ENCODE data around the gene RGS7. TPM values are rescaled to one million over a fixed set of nuclear protein-coding genes. Genes with fewer than 3 reads are reported as not detected.

Gene RGS7
- total RNA-seq, 1 donor from 2014 or later, result 1.9 TPM

GRCh38 chr1:240866724-240867123 lies 490.3 kb downstream of the RGS7 start:
- Mint-ChIP-seq H3K36me3 (no peaks in the 10 kb centered on the region), H3K4me1 (no peaks in the 10 kb centered on the region), H3K27ac (no peak overlapping the region), H3K9me3 (no peaks in the 10 kb centered on the region), H3K27me3 (ENCODE audit: low read depth) (no peaks in the 10 kb centered on the region), H3K4me3 (no peak overlapping the region)
- DNase-seq (ENCODE audit: low spot score in 2 of 2, unreplicated experiment in 2 of 2), result no peak
- no peak for TF ChIP-seq CTCF (IDR thresholded peaks at IDR 0.05; ENCODE audit: unreplicated experiment)

GRCh38 chr1:240860023-240860422 lies 497.0 kb downstream of the RGS7 start:
- no peaks in the 10 kb centered on the region for H3K36me3 Mint-ChIP-seq
- TF ChIP-seq CTCF (IDR thresholded peaks at IDR 0.05; ENCODE audit: unreplicated experiment), result no peak
- H3K9me3 Mint-ChIP-seq, result peaks cover 3% of the 10 kb centered on the region
- DNase-seq (ENCODE audit: low spot score in 2 of 2, unreplicated experiment in 2 of 2), result no peak
- H3K4me1 Mint-ChIP-seq, result no peaks in the 10 kb centered on the region
- peaks cover 2% of the 10 kb centered on the region for H3K27me3 Mint-ChIP-seq (ENCODE audit: low read depth)
- no peak overlapping the region for H3K27ac Mint-ChIP-seq
- H3K4me3 Mint-ChIP-seq, result no peak overlapping the region

- Mint-ChIP-seq H3K4me1 (no peaks in the 10 kb centered on the region), H3K27ac (no peak overlapping the region), H3K36me3 (no peaks in the 10 kb centered on the region), H3K4me3 (no peak overlapping the region), H3K9me3 (peaks cover 18% of the 10 kb centered on the region), H3K27me3 (ENCODE audit: low read depth) (peaks cover 2% of the 10 kb centered on the region)
- TF ChIP-seq CTCF (IDR thresholded peaks at IDR 0.05; ENCODE audit: unreplicated experiment), result no peak
- no peak for DNase-seq (ENCODE audit: low spot score in 2 of 2, unreplicated experiment in 2 of 2)
Observed at GRCh38 chr1:240854367-240854766, 502.6 kb downstream of the RGS7 start.

- H3K36me3 Mint-ChIP-seq, result no peaks in the 10 kb centered on the region
- no peak for TF ChIP-seq CTCF (IDR thresholded peaks at IDR 0.05; ENCODE audit: unreplicated experiment)
- H3K4me1 Mint-ChIP-seq, result no peaks in the 10 kb centered on the region
- peaks cover 18% of the 10 kb centered on the region for H3K9me3 Mint-ChIP-seq
- H3K27me3 Mint-ChIP-seq (ENCODE audit: low read depth), result peaks cover 13% of the 10 kb centered on the region
- no peak overlapping the region for H3K27ac Mint-ChIP-seq
- H3K4me3 Mint-ChIP-seq, result no peak overlapping the region
- DNase-seq (ENCODE audit: low spot score in 2 of 2, unreplicated experiment in 2 of 2), result no peak
Observed at GRCh38 chr1:240847325-240847724, 509.7 kb downstream of the RGS7 start.

- H3K4me3 Mint-ChIP-seq, result no peak overlapping the region
- H3K4me1 Mint-ChIP-seq, result no peaks in the 10 kb centered on the region
- H3K27me3 Mint-ChIP-seq (ENCODE audit: low read depth), result peaks cover 21% of the 10 kb centered on the region
- DNase-seq (ENCODE audit: low spot score in 2 of 2, unreplicated experiment in 2 of 2), result no peak
- no peaks in the 10 kb centered on the region for H3K36me3 Mint-ChIP-seq
- no peaks in the 10 kb centered on the region for H3K9me3 Mint-ChIP-seq
- H3K27ac Mint-ChIP-seq, result no peak overlapping the region
- TF ChIP-seq CTCF (IDR thresholded peaks at IDR 0.05; ENCODE audit: unreplicated experiment), result no peak
Observed at GRCh38 chr1:240844486-240844885, 512.5 kb downstream of the RGS7 start.

GRCh38 chr1:240843798-240844197 lies 513.2 kb downstream of the RGS7 start:
- no peaks in the 10 kb centered on the region for H3K36me3 Mint-ChIP-seq
- H3K4me1 Mint-ChIP-seq, result no peaks in the 10 kb centered on the region
- no peak for TF ChIP-seq CTCF (IDR thresholded peaks at IDR 0.05; ENCODE audit: unreplicated experiment)
- H3K4me3 Mint-ChIP-seq, result no peak overlapping the region
- no peak for DNase-seq (ENCODE audit: low spot score in 2 of 2, unreplicated experiment in 2 of 2)
- H3K27me3 Mint-ChIP-seq (ENCODE audit: low read depth), result peaks cover 21% of the 10 kb centered on the region
- H3K9me3 Mint-ChIP-seq, result no peaks in the 10 kb centered on the region
- H3K27ac Mint-ChIP-seq, result no peak overlapping the region

Data from mesothelial cell of epicardium (in vitro differentiated cells).